Thyroid gland (tissue), 4 donors: ENCODE data around the gene UBE2G1.

Experiments
- CTCF ChIP-seq, 6 experiments: fragments of 200-600 bp in 3 of 6; fragments of 450-650 bp in 3 of 6; sonication (generic) in 3 of 6; IDR thresholded peaks; one replicate each; pipeline ENCODE4 v1.5.1; 2016 to 2019; ENCODE audit warnings: antibody characterized with exemption in 6 of 6, mild to moderate bottlenecking in 2 of 6, inconsistent platforms in 1 of 6, moderate library complexity in 1 of 6
- POLR2A ChIP-seq, 2 donors: fragments of 450-650 bp; IDR thresholded peaks; one replicate each; pipeline ENCODE4 v1.6.1; 2017; ENCODE audit warnings: antibody characterized with exemption in 2 of 2, mild to moderate bottlenecking in 2 of 2, moderate library complexity in 1 of 2

GRCh38 chr17:4393806-4394205 lies 27.3 kb upstream of the UBE2G1 start:
- no peak for TF ChIP-seq CTCF (IDR thresholded peaks at IDR 0.05)
- TF ChIP-seq POLR2A (IDR thresholded peaks at IDR 0.05), result no peak
